Calu3 (cell line): ENCODE results near the gene MRPL54. TPM values are rescaled to one million over a fixed set of nuclear protein-coding genes. Genes with fewer than 3 reads are reported as not detected.
A peak's percentile ranks its signal among the peaks of the same experiment; 100 is the strongest.

Source experiments
- BruUV-seq: library from RNA; stranded (reverse); fragments of 400-500 nt; replicated peaks from 2 replicates; lab custom pipeline; 2021; lab: Mats Ljungman, UMichigan
- CTCF ChIA-PET: fragments of 300-600 bp; sonication (Branson Sonifier 250); formaldehyde crosslinking; loops from one replicate; lab custom pipeline; 2022; ENCODE audit warnings: antibody characterized with exemption; lab: Charles Lee
- DNase-seq: peaks from one replicate; pipeline ENCODE4 v3.0.0; 2022
- H3K27ac Mint-ChIP-seq: one replicate; pipeline ENCODE4 v1.8.0; 2022; ENCODE audit warnings: mixed read lengths; ENCODE audit not compliant: unreplicated experiment
- H3K27me3 Mint-ChIP-seq: one replicate; pipeline ENCODE4 v1.8.0; 2022; ENCODE audit warnings: mixed read lengths; ENCODE audit not compliant: unreplicated experiment
- H3K36me3 Mint-ChIP-seq: one replicate; pipeline ENCODE4 v1.8.0; 2022; ENCODE audit warnings: mild to moderate bottlenecking, moderate library complexity, mixed read lengths; ENCODE audit not compliant: insufficient read depth, unreplicated experiment
- H3K4me1 Mint-ChIP-seq: one replicate; pipeline ENCODE4 v1.8.0; 2022; ENCODE audit warnings: mild to moderate bottlenecking, low read depth, mixed read lengths; ENCODE audit not compliant: unreplicated experiment
- H3K4me3 Mint-ChIP-seq: one replicate; pipeline ENCODE4 v1.8.0; 2022; ENCODE audit warnings: mild to moderate bottlenecking, low read depth, moderate library complexity, mixed read lengths; ENCODE audit not compliant: unreplicated experiment
- H3K9me3 Mint-ChIP-seq: one replicate; pipeline ENCODE4 v1.8.0; 2022; ENCODE audit warnings: low read depth, mixed read lengths; ENCODE audit not compliant: unreplicated experiment
- CTCF ChIP-seq: fragments of 200-600 bp; IDR thresholded peaks from one replicate; pipeline ENCODE4 v1.8.0; 2022; ENCODE audit warnings: antibody characterized with exemption; ENCODE audit not compliant: unreplicated experiment
- intact Hi-C: fragments of 100-400 bp; cut with micrococcal nuclease; formaldehyde crosslinking; loops from one replicate; pipeline ENCODE4 v1.10.0; 2022; ENCODE audit not compliant: unreplicated experiment
- total RNA-seq: library from RNA; stranded (reverse); gene quantifications from 2 replicates; pipeline ENCODE4 v1.2.3, GENCODE V29; 2022

The MRPL54 gene
- total RNA-seq, 1 experiment from 2014 or later: 26.1 TPM

- H3K36me3 Mint-ChIP-seq: peaks cover 28% of the 10 kb centered on the region
- no peak for DNase-seq
- no peaks in the 10 kb centered on the region for H3K9me3 Mint-ChIP-seq
- no TSS peak for BruUV-seq
- CTCF ChIA-PET: no interaction called here
- intact Hi-C loops: no loop called here
- H3K27me3 Mint-ChIP-seq: no peaks in the 10 kb centered on the region
- H3K4me3 Mint-ChIP-seq: no peak overlapping the region
- no peak for TF ChIP-seq CTCF
- H3K27ac Mint-ChIP-seq: no peak overlapping the region
- peaks cover 7% of the 10 kb centered on the region for H3K4me1 Mint-ChIP-seq
These were observed 2.8 kb upstream of the MRPL54 start for GRCh38 chr19:3759482-3760254.

GRCh38 chr19:3760871-3761361 is 1.6 kb upstream of the MRPL54 start:
- intact Hi-C loops: no loop called here
- Mint-ChIP-seq H3K4me3 (peak overlapping the region; percentile 91), H3K27me3 (no peaks in the 10 kb centered on the region), H3K36me3 (peaks cover 21% of the 10 kb centered on the region), H3K27ac (peak overlapping the region; percentile 80), H3K9me3 (no peaks in the 10 kb centered on the region), H3K4me1 (peaks cover 7% of the 10 kb centered on the region)
- CTCF ChIA-PET: interaction anchor here (2.3 kb wide), 1 partner anchor 52 kb away, joined by 7 read pairs; the partner anchor contains the start of gene TJP3
- no peak for DNase-seq
- no peak for TF ChIP-seq CTCF
- no TSS peak for BruUV-seq

GRCh38 chr19:3761382-3762129 is 926 bp upstream of the MRPL54 start, which contains the start of gene APBA3:
Gene APBA3, minus strand, starts transcription at chr19:3761692. Its CDS starts 1,428 bp downstream, at chr19:3760264.
- peaks cover 7% of the 10 kb centered on the region for H3K4me1 Mint-ChIP-seq
- TF ChIP-seq CTCF: peak; percentile 64
- intact Hi-C loops: no loop called here
- peak within 1 kb of the TSS; percentile 91 for H3K4me3 Mint-ChIP-seq
- peak; percentile 90 for DNase-seq
- H3K27ac Mint-ChIP-seq: peak within 1 kb of the TSS; percentile 89
- CTCF ChIA-PET: interaction anchor here (1.0 to 2.3 kb wide), 2 partner anchors 53 to 60 kb away, joined by 5 to 7 read pairs; partner anchors contain the start of gene TJP3
- BruUV-seq: no TSS peak
- H3K9me3 Mint-ChIP-seq: no peaks in the 10 kb centered on the region
- H3K27me3 Mint-ChIP-seq: no peaks in the 10 kb centered on the region
- H3K36me3 Mint-ChIP-seq: peaks cover 25% of the 10 kb centered on the region

GRCh38 chr19:3762130-3762473 is 380 bp upstream of the MRPL54 start:
- CTCF ChIA-PET: interaction anchor here (1.0 to 2.3 kb wide), 4 partner anchors 52 to 87 kb away, joined by 4 to 7 read pairs (median 6); partner anchors contain the start of gene TJP3
- Mint-ChIP-seq H3K4me1 (peaks cover 7% of the 10 kb centered on the region), H3K4me3 (peak overlapping the region; percentile 91), H3K27ac (peak overlapping the region; percentile 80), H3K9me3 (no peaks in the 10 kb centered on the region), H3K27me3 (no peaks in the 10 kb centered on the region), H3K36me3 (peaks cover 26% of the 10 kb centered on the region)
- no TSS peak for BruUV-seq
- no peak for DNase-seq
- intact Hi-C loops: no loop called here
- TF ChIP-seq CTCF: no peak
